ENCODE data around the gene KIF26A.

GRCh38 chr14:104191409-104191997, 53.1 kb downstream of the KIF26A start:
- TF ChIP-seq, protein P1, sequence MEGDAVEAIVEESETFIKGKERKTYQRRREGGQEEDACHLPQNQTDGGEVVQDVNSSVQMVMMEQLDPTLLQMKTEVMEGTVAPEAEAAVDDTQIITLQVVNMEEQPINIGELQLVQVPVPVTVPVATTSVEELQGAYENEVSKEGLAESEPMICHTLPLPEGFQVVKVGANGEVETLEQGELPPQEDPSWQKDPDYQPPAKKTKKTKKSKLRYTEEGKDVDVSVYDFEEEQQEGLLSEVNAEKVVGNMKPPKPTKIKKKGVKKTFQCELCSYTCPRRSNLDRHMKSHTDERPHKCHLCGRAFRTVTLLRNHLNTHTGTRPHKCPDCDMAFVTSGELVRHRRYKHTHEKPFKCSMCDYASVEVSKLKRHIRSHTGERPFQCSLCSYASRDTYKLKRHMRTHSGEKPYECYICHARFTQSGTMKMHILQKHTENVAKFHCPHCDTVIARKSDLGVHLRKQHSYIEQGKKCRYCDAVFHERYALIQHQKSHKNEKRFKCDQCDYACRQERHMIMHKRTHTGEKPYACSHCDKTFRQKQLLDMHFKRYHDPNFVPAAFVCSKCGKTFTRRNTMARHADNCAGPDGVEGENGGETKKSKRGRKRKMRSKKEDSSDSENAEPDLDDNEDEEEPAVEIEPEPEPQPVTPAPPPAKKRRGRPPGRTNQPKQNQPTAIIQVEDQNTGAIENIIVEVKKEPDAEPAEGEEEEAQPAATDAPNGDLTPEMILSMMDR (IDR thresholded peaks at IDR 0.05; ENCODE audit: low read length): no peak
- TF ChIP-seq EZH2 (optimal IDR thresholded peaks at IDR 0.05; ENCODE audit: low read depth, low read length): no peak
- TF ChIP-seq EZH2phosphoT487 (IDR thresholded peaks at IDR 0.05; ENCODE audit: low read length): no peak
